Mammary epithelial cell (primary cell): ENCODE results near the gene C7orf57.

ENCODE experiments used
- CTCF ChIP-seq, 2 donors: IDR thresholded peaks in 1 of 2; conservative IDR thresholded peaks in 1 of 2; 2 replicates each; pipeline ENCODE4 v1.5.1; 2011 to 2012; ENCODE audit warnings: inconsistent platforms in 2 of 2, low read length in 2 of 2, mild to moderate bottlenecking in 2 of 2, control low read depth in 1 of 2, low read depth in 1 of 2; ENCODE audit not compliant: insufficient read depth in 1 of 2; ENCODE audit errors: extremely low read depth in 1 of 2
- EZH2 ChIP-seq: IDR thresholded peaks from 2 replicates; pipeline ENCODE4 v1.6.1; 2012; ENCODE audit warnings: low read length, inconsistent platforms, borderline replicate concordance

- TF ChIP-seq CTCF (conservative IDR thresholded peaks at IDR 0.05 in 1 of 2, IDR thresholded peaks at IDR 0.05 in 1 of 2; ENCODE audit: extremely low read depth in 1 of 2, insufficient read depth in 1 of 2, low read depth in 1 of 2, low read length in 2 of 2): no peak
- no peak for TF ChIP-seq EZH2
Observed at GRCh38 chr7:48077423-48077822, 42.1 kb downstream of the C7orf57 start.
